ENCODE data around the gene EXD3.

Gene EXD3

GRCh38 chr9:137365552-137366444 is 57.2 kb downstream of the EXD3 start:
- TF ChIP-seq, protein P1, sequence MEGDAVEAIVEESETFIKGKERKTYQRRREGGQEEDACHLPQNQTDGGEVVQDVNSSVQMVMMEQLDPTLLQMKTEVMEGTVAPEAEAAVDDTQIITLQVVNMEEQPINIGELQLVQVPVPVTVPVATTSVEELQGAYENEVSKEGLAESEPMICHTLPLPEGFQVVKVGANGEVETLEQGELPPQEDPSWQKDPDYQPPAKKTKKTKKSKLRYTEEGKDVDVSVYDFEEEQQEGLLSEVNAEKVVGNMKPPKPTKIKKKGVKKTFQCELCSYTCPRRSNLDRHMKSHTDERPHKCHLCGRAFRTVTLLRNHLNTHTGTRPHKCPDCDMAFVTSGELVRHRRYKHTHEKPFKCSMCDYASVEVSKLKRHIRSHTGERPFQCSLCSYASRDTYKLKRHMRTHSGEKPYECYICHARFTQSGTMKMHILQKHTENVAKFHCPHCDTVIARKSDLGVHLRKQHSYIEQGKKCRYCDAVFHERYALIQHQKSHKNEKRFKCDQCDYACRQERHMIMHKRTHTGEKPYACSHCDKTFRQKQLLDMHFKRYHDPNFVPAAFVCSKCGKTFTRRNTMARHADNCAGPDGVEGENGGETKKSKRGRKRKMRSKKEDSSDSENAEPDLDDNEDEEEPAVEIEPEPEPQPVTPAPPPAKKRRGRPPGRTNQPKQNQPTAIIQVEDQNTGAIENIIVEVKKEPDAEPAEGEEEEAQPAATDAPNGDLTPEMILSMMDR (IDR thresholded peaks at IDR 0.05; ENCODE audit: control insufficient read depth, extremely low read depth, insufficient read depth), result no peak
- no peak for DNase-seq (ENCODE audit: low read depth)
- H3K4me3 ChIP-seq (ENCODE audit: low read depth, low read length), result no peak overlapping the region

GRCh38 chr9:137365056-137365455 is 57.9 kb downstream of the EXD3 start:
- no peak overlapping the region for H3K4me3 ChIP-seq (ENCODE audit: low read depth, low read length)
- TF ChIP-seq, protein P1 (IDR thresholded peaks at IDR 0.05; ENCODE audit: control insufficient read depth, extremely low read depth, insufficient read depth), result no peak
- DNase-seq (ENCODE audit: low read depth), result no peak

- TF ChIP-seq, protein P1 (IDR thresholded peaks at IDR 0.05; ENCODE audit: control insufficient read depth, extremely low read depth, insufficient read depth), result no peak
- no peak for DNase-seq (ENCODE audit: low read depth)
- H3K4me3 ChIP-seq (ENCODE audit: low read depth, low read length), result no peak overlapping the region
Observed at GRCh38 chr9:137359850-137360249, 63.1 kb downstream of the EXD3 start.

- DNase-seq (ENCODE audit: low read depth), result no peak
- TF ChIP-seq, protein P1 (IDR thresholded peaks at IDR 0.05; ENCODE audit: control insufficient read depth, extremely low read depth, insufficient read depth), result no peak
- H3K4me3 ChIP-seq (ENCODE audit: low read depth, low read length), result no peak overlapping the region
Observed at GRCh38 chr9:137358126-137358525, 64.8 kb downstream of the EXD3 start.

DNA sequence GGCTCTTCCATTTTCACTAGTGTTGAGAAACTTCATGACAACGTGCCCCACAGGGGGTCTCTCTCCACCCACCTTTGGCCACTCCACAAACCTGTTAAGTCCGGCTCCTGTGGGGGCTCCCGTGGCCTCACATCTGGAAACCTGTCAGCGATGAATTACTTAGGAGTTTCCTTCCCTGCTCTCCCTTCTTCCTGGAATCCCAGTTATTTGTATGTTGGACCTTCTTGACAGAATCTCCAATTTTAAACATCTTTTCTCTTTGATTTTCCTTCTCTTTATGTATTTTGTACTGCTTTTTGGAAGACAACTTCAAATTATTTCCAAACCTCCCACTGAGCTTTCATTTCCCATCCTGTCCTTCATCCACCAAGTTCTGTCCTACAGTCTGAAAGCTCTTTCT is 65.8 kb downstream of the EXD3 start:
- no peak for DNase-seq (ENCODE audit: low read depth)
- no peak overlapping the region for H3K4me3 ChIP-seq (ENCODE audit: low read depth, low read length)
- TF ChIP-seq, protein P1 (IDR thresholded peaks at IDR 0.05; ENCODE audit: control insufficient read depth, extremely low read depth, insufficient read depth), result no peak

- TF ChIP-seq, protein P1 (IDR thresholded peaks at IDR 0.05; ENCODE audit: control insufficient read depth, extremely low read depth, insufficient read depth), result no peak
- no peak overlapping the region for H3K4me3 ChIP-seq (ENCODE audit: low read depth, low read length)
- DNase-seq (ENCODE audit: low read depth), result no peak
Observed at GRCh38 chr9:137355761-137356365, 67.1 kb downstream of the EXD3 start.
